ENCODE measurements around the gene MAP3K5.

DNA sequence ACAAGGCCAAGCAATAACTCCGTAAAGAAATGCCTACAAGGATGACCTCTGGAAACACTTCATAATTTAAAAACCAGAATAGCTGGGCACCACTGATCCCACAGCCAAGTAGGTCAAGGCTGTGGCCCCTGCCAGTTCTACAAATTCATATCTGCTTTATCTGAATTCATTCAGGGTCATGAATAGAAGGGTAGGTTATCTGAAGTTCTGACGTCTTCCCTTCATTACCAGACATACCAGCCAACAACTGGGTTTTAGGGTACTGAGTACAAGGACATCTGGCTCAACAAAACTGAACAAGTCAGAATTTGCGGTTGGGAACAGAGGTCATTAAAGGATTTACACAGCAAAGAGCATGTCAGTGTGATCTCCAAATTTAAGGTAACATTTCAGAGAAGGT, 26.0 kb downstream of the MAP3K5 start:
- TF ChIP-seq POLR2A (IDR thresholded peaks at IDR 0.05): no peak
- TF ChIP-seq, protein P1, sequence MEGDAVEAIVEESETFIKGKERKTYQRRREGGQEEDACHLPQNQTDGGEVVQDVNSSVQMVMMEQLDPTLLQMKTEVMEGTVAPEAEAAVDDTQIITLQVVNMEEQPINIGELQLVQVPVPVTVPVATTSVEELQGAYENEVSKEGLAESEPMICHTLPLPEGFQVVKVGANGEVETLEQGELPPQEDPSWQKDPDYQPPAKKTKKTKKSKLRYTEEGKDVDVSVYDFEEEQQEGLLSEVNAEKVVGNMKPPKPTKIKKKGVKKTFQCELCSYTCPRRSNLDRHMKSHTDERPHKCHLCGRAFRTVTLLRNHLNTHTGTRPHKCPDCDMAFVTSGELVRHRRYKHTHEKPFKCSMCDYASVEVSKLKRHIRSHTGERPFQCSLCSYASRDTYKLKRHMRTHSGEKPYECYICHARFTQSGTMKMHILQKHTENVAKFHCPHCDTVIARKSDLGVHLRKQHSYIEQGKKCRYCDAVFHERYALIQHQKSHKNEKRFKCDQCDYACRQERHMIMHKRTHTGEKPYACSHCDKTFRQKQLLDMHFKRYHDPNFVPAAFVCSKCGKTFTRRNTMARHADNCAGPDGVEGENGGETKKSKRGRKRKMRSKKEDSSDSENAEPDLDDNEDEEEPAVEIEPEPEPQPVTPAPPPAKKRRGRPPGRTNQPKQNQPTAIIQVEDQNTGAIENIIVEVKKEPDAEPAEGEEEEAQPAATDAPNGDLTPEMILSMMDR (IDR thresholded peaks at IDR 0.05): no peak
- TF ChIP-seq EP300 (IDR thresholded peaks at IDR 0.05): no peak
